ENCODE measurements around the gene TNXB. TPM values are rescaled to one million over a fixed set of nuclear protein-coding genes. Genes with fewer than 3 reads are reported as not detected.
A peak's percentile ranks its signal among the peaks of the same experiment; 100 is the strongest.

The TNXB gene
- total RNA-seq, 1 donor from 2014 or later = 0.23 TPM

DNA sequence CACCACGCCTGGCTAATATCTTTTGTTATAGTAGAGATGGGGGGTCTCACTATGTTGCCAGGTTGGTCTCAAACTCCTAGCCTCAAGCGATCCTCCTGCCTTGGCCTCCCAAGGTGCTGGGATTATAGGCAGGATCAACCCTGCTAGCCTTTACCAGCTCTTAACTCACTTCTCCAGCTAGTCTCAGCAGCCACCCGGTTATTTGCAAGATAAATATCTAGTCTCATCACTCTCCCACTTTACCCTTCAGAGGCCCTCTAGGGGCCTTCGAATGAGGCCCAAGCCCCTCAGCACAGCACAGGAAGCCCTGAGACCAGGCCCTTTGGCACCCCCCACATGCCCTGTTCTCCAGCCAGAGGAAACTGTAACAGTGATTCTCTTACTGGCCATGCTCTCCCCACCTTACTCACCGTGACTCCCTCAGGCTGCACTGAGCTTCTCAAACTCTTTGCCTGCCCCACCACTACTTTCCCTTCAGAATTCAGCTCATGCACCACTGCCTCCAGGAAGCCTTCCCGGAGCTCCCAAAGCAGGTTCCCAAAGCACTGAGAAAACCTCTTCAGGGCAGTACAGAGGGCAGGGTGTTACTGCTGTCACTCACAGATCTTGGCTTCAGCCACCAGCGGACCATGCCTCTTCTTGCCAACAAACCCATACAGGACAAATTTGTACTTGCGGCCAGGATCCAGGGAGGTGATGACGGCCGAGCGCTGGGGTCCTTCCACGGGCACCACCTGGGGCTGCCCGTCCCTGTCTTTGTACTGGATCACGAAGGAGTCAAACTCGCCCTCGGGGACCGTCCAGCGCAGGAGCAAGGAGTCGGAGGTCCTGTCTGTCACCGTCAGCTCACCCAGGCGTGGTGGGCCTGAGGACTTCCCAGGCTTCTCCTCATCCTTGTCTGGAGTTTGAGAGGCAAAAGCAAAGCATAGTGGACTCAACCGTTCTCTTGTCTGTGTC lies 25.0 kb downstream of the TNXB start:
- no peak overlapping the region for H3K4me3 ChIP-seq (ENCODE audit: low read depth, low read length)
- TF ChIP-seq, protein P1, sequence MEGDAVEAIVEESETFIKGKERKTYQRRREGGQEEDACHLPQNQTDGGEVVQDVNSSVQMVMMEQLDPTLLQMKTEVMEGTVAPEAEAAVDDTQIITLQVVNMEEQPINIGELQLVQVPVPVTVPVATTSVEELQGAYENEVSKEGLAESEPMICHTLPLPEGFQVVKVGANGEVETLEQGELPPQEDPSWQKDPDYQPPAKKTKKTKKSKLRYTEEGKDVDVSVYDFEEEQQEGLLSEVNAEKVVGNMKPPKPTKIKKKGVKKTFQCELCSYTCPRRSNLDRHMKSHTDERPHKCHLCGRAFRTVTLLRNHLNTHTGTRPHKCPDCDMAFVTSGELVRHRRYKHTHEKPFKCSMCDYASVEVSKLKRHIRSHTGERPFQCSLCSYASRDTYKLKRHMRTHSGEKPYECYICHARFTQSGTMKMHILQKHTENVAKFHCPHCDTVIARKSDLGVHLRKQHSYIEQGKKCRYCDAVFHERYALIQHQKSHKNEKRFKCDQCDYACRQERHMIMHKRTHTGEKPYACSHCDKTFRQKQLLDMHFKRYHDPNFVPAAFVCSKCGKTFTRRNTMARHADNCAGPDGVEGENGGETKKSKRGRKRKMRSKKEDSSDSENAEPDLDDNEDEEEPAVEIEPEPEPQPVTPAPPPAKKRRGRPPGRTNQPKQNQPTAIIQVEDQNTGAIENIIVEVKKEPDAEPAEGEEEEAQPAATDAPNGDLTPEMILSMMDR (conservative IDR thresholded peaks at IDR 0.05; ENCODE audit: low read depth, low read length) = no peak
- no peak for DNase-seq (ENCODE audit: low read depth)

DNA sequence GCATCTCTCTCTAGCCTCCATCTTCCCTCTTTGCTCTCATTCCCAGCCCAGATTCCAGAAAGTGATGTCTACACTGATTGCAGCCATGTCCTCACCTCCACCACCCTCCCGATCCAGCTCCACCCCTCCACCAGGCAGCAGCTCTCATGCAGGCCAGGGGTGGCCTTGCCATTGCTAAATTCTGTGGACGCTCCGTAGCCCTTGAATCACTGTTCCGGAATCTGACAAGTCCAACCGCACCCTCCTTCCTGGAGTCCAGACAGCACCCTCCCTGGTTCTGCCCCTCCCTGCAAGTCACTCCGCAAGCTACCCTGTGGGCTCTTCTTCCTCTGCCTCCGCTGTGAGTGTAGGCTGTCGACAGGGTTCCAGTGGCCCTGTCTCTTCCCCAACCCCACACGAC lies 26.2 kb downstream of the TNXB start:
- TF ChIP-seq, protein P1 (conservative IDR thresholded peaks at IDR 0.05; ENCODE audit: low read depth, low read length) = no peak
- no peak overlapping the region for H3K4me3 ChIP-seq (ENCODE audit: low read depth, low read length)
- DNase-seq (ENCODE audit: low read depth) = no peak

- no peak for DNase-seq (ENCODE audit: low read depth)
- TF ChIP-seq, protein P1 (conservative IDR thresholded peaks at IDR 0.05; ENCODE audit: low read depth, low read length) = no peak
- no peak overlapping the region for H3K4me3 ChIP-seq (ENCODE audit: low read depth, low read length)
These were observed 26.7 kb downstream of the TNXB start for GRCh38 chr6:32082478-32082877.

- H3K4me3 ChIP-seq (ENCODE audit: low read depth, low read length) = no peak overlapping the region
- TF ChIP-seq, protein P1 (conservative IDR thresholded peaks at IDR 0.05; ENCODE audit: low read depth, low read length) = no peak
- no peak for DNase-seq (ENCODE audit: low read depth)
These were observed 27.8 kb downstream of the TNXB start for GRCh38 chr6:32081168-32081990.

DNA sequence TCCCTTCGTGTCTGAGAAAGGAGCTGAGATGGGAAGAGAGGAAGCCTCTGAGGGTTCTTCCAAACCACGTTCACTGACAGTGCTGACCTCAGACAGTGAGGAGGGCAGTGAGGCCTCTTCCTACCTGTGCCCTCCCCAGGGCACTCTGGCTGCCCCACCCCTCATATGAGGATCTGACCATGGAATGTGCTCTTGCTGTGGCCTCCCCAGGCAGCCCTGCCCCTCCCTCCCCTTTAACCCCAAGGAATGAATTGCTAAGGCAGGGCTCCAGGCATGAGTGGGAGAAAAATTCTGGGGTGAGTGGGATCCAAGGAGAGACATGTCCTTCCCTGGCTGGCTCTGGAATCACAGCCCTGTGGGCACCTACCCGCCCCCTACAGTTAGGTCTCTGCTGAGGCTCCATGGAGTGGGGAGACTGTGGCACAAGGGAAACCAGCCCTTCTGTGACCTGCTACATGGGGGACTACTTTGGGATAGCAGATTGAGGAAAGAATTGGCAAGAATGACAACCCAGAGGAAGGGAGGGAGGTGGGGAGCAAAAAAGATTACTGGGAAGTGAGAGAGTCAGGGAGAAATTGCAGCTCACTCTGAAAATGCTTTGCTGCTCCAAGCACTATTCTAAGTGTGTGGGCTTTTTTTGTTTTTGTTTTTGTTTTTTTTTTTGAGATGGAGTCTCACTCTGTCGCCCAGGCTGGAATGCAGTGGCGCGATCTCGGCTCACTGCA lies 29.4 kb downstream of the TNXB start:
- no peak overlapping the region for H3K4me3 ChIP-seq (ENCODE audit: low read depth, low read length)
- no peak for DNase-seq (ENCODE audit: low read depth)
- TF ChIP-seq, protein P1 (conservative IDR thresholded peaks at IDR 0.05; ENCODE audit: low read depth, low read length) = no peak

DNA sequence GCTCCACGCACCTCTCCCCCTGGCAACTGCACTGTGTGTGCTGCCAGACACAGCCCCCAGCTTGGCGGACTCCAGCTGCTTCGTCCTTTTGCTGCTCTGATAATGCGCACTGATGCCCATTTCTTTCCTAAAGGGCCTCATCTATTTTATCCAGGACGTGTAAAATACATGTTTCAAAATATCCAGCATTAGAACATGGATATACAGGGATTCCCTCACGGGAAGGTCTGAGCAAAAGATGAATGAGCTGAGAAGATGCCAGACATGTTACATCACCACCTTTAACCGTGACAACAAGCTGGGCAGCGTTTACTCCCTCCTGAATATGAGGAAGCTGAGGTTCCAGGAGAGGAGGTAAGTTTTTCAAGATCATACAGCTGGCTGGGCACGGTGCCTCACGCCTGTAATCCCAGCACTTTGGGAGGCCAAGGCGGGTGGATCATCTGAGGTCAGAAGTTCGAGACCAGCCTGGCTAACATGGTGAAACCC lies 32.8 kb downstream of the TNXB start:
- H3K4me3 ChIP-seq (ENCODE audit: low read depth, low read length) = no peak overlapping the region
- TF ChIP-seq, protein P1 (conservative IDR thresholded peaks at IDR 0.05; ENCODE audit: low read depth, low read length) = no peak
- DNase-seq (ENCODE audit: low read depth) = peak; percentile 71

Data from epithelial cell of proximal tubule (primary cell).